ENCODE measurements around the gene C20orf204. TPM values are rescaled to one million over a fixed set of nuclear protein-coding genes. Genes with fewer than 3 reads are reported as not detected.
A peak's percentile ranks its signal among the peaks of the same experiment; 100 is the strongest.

The C20orf204 gene
- total and polyA plus RNA-seq, 10 of the 15 experiments (the other 5 are each of a cell fraction or from before 2014, with no cell fraction given): 0.24 to 56.0 (median 12.4) TPM

- TF ChIP-seq ZNF622 (IDR thresholded peaks at IDR 0.05) (no peak), TAF1 (IDR thresholded peaks at IDR 0.05; ENCODE audit: borderline replicate concordance, low read depth, low read length) (peak; percentile 57; the same call in 1 of the 2 replicates), KDM1A (IDR thresholded peaks at IDR 0.05; ENCODE audit: borderline replicate concordance) (no peak)
These were observed 2.7 kb downstream of the C20orf204 start (continued) for GRCh38 chr20:64038565-64039292.

GRCh38 chr20:64039293-64040160 lies 3.5 kb downstream of the C20orf204 start:
- H3K4me1 ChIP-seq (ENCODE audit: control insufficient read depth, insufficient read depth, low read length): peaks cover 43% of the 10 kb centered on the region
- TF ChIP-seq E2F8 (IDR thresholded peaks at IDR 0.05; ENCODE audit: low read depth, partially characterized antibody) (no peak), BCL3 (IDR thresholded peaks at IDR 0.05; ENCODE audit: borderline replicate concordance, insufficient read depth, low read depth, low read length, poor library complexity, severe bottlenecking) (no peak), MTA2 (IDR thresholded peaks at IDR 0.05; ENCODE audit: low read depth) (peak; percentile 12; the same call in 1 of the 2 replicates), CBX5 (IDR thresholded peaks at IDR 0.05; ENCODE audit: low read depth) (no peak), CHD2 (IDR thresholded peaks at IDR 0.05; ENCODE audit: borderline replicate concordance, low read depth, low read length) (peak; percentile 12; the same call in 1 of the 2 replicates), IRF5 (IDR thresholded peaks at IDR 0.05; ENCODE audit: borderline replicate concordance) (no peak), SMAD1 (IDR thresholded peaks at IDR 0.05; ENCODE audit: low read depth, partially characterized antibody) (no peak), MTA3 (IDR thresholded peaks at IDR 0.05; ENCODE audit: borderline replicate concordance, low read length) (no peak), POU2F2 (IDR thresholded peaks at IDR 0.05; ENCODE audit: borderline replicate concordance, low read depth, low read length) (0 out of 3 replicates have a peak, but pooled peaks have one; percentile 1), MEF2A (IDR thresholded peaks at IDR 0.05; ENCODE audit: insufficient read depth, low read depth, low read length) (no peak)

More at GRCh38 chr20:64039293-64040160, 3.5 kb downstream of the C20orf204 start:
- ChIA-PET SMC1A (ENCODE audit: uncharacterized antibody, unreplicated experiment) (interaction anchor here (0.6 to 6.1 kb wide), 10 partner anchors 15 to 81 kb away, joined by 3 to 52 read pairs (median 5); partner anchors contain the start of genes OPRL1, PRPF6, RGS19 and SAMD10), CTCF (interaction anchor here (0.6 to 9.1 kb wide), 23 partner anchors 12 to 502 kb away, joined by 3 to 108 read pairs (median 4); partner anchors contain the start of genes NPBWR2, OPRL1, PRPF6 and RGS19), RAD21 (ENCODE audit: unreplicated experiment) (interaction anchor here (0.8 to 7.1 kb wide), 12 partner anchors 15 to 502 kb away, joined by 3 to 92 read pairs (median 8); partner anchors contain the start of genes NPBWR2, PRPF6, PTK6 and SAMD10), POLR2A (interaction anchor here (0.5 to 7.2 kb wide), 13 partner anchors 14 to 502 kb away, joined by 3 to 63 read pairs (median 4); partner anchors contain the start of genes PRPF6, PTK6, RGS19 and SAMD10)
- peak overlapping the region; percentile 64; the same call in 1 of the 2 replicates for H2AFZ ChIP-seq (ENCODE audit: control insufficient read depth, low read depth, low read length)
- peak overlapping the region; percentile 70 for H3K4me2 ChIP-seq (ENCODE audit: control insufficient read depth, insufficient read depth)
- DNase-seq (ENCODE audit: low read depth, low spot score) (no peak), FAIRE-seq (no peak), ATAC-seq (no peak)
- intact Hi-C loops (cut with micrococcal nuclease; ENCODE audit: unreplicated experiment): loop anchor here (1.0 to 2.0 kb wide), 2 partner anchors 17 to 81 kb away; no protein-coding TSS in a partner anchor
- H4K20me1 ChIP-seq (ENCODE audit: control insufficient read depth, insufficient read depth): no peaks in the 10 kb centered on the region
- H3K4me3 ChIP-seq: peak overlapping the region; percentile 58
- no peaks in the 10 kb centered on the region for H3K27me3 ChIP-seq (replicated peaks in 1 of 2; ENCODE audit: control insufficient read depth in 2 of 2, insufficient read depth in 2 of 2, low read length in 1 of 2)
- H3K27ac ChIP-seq (ENCODE audit: control insufficient read depth, insufficient read depth): peak overlapping the region; percentile 35; the same call in 1 of the 2 replicates
- peak overlapping the region; percentile 64 for H3K9ac ChIP-seq (ENCODE audit: control insufficient read depth, insufficient read depth, low read length)
- BruUV-seq (replicated peaks): TSS peak; percentile 40
- 10% methylated on average over 16 of the region's 17 CpGs for WGBS (ENCODE audit: insufficient coverage, insufficient replicate concordance, low lambda C conversion rate, missing lambda C conversion rate)
- H3K36me3 ChIP-seq (ENCODE audit: control insufficient read depth in 2 of 2, insufficient read depth in 2 of 2, low read length in 1 of 2): no peaks in the 10 kb centered on the region; a peak in 2 of 4 replicates
- no peaks in the 10 kb centered on the region for H3K9me3 ChIP-seq (replicated peaks; ENCODE audit: control insufficient read depth, insufficient read depth, low read length)
- in situ Hi-C loops (cut with MboI): no loop called here
- peaks cover 4% of the 10 kb centered on the region for H3K79me2 ChIP-seq (ENCODE audit: control insufficient read depth, insufficient read depth, low read length)

Data from GM12878 (cell line).